ENCODE results near the gene TGFA. TPM values are rescaled to one million over a fixed set of nuclear protein-coding genes. Genes with fewer than 3 reads are reported as not detected.

The TGFA gene
- total and polyA plus RNA-seq, 8 donors = 0.33 to 15.6 (median 0.73) TPM

DNA sequence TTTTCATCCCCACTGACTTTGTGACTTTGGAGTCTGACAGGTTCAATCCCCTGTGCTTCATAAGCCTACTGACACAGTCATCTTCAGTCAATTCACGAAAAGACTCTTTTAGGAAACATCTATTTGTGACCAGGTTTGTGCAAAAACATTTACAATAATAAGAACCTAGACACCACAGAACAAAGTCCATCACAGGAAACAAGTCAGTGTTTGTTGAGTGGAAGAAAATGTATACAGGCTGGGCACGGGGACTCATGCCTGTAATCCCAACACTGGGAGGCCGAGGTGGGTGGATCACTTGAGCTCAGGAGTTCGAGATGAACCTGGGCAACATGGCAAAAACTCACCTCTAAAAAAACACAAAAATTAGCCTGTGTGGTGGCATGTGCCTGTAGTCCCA lies 49.7 kb downstream of the TGFA start:
- intact Hi-C loops (cut with DNase I) = no loop called here
- ATAC-seq (no peak), DNase-seq (no peak)
- Histone ChIP-seq H3K9me3 (no peaks in the 10 kb centered on the region), H3K27ac (no peak overlapping the region), H3K27me3 (peaks cover 0 to 10% of the 10 kb centered on the region in 2 donors), H3K36me3 (no peaks in the 10 kb centered on the region), H3K4me1 (no peaks in the 10 kb centered on the region), H3K4me3 (no peak overlapping the region)
- TF ChIP-seq, protein P1, sequence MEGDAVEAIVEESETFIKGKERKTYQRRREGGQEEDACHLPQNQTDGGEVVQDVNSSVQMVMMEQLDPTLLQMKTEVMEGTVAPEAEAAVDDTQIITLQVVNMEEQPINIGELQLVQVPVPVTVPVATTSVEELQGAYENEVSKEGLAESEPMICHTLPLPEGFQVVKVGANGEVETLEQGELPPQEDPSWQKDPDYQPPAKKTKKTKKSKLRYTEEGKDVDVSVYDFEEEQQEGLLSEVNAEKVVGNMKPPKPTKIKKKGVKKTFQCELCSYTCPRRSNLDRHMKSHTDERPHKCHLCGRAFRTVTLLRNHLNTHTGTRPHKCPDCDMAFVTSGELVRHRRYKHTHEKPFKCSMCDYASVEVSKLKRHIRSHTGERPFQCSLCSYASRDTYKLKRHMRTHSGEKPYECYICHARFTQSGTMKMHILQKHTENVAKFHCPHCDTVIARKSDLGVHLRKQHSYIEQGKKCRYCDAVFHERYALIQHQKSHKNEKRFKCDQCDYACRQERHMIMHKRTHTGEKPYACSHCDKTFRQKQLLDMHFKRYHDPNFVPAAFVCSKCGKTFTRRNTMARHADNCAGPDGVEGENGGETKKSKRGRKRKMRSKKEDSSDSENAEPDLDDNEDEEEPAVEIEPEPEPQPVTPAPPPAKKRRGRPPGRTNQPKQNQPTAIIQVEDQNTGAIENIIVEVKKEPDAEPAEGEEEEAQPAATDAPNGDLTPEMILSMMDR (IDR thresholded peaks at IDR 0.05) = no peak

DNA sequence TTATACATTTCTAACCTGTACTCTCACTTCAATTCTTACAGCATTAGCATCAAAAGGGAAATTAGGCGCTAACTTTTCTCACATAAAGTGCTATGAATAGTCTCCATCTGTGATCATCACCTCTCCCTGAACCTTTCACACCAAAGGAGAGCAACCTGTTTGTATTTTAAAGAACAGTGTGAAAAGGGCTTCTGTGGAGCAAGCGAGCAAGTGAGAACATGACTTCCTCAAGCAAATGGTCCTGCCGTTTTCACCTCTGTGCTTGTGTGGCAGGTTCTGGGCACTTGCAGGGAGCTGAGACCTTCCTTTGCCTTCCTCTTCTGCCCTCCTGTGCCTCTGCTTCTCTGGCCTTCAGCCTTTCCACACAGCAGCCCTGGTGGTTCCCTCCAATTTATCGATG lies 51.9 kb downstream of the TGFA start:
- DNase-seq (no peak), ATAC-seq (no peak)
- H3K4me3 ChIP-seq = no peak overlapping the region
- peaks cover 0 to 15% of the 10 kb centered on the region in 2 donors for H3K27me3 ChIP-seq
- TF ChIP-seq, protein P1 (IDR thresholded peaks at IDR 0.05) = no peak
- no peak overlapping the region for H3K27ac ChIP-seq
- H3K9me3 ChIP-seq = no peaks in the 10 kb centered on the region
- H3K4me1 ChIP-seq = no peaks in the 10 kb centered on the region
- H3K36me3 ChIP-seq = no peaks in the 10 kb centered on the region
- intact Hi-C loops (cut with DNase I) = no loop called here

DNA sequence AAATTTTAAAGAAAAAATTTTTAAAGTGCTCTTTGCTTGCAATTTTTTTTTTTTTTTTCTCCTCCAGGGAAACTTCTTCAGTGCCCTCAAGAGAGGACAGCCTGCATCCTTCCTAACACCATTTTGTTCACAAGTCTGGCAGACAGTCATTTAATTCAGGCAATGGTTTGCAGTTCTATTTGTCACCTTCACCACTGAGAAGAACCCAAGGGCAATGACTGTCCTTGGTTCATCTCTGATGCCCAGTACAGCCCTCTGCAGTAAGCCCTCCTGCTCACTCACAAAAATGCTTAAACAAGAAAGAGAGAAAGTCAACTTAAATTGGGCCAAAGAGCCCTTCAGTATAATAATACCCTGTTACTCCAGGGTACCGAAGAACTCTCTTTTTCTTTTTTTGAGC lies 52.4 kb downstream of the TGFA start:
- no peak for ATAC-seq

DNA sequence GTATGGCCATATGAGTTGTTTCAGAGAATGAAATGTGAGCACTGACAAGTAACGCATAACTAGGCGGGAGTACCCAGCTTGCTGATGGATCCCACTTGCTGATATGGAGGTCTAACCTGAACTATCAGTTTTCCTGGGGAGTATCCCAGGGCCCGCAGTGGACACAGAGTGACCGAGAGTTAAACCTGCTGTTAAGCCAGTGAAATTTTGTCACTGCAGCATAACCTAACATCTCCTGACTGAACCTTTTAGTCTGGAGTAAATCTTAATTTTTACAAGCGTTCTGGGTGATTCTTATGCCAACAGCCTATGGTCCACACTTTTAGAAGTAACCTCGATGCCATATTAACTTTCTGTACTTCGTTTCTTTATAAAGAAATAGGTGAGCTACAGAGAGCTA lies 54.4 kb downstream of the TGFA start:
- H3K27ac ChIP-seq = no peak overlapping the region
- H3K9me3 ChIP-seq = no peaks in the 10 kb centered on the region
- TF ChIP-seq, protein P1 (IDR thresholded peaks at IDR 0.05) = no peak
- H3K4me1 ChIP-seq = no peaks in the 10 kb centered on the region
- no peak for ATAC-seq
- intact Hi-C loops (cut with DNase I) = no loop called here
- no peak for DNase-seq
- no peaks in the 10 kb centered on the region for H3K36me3 ChIP-seq
- H3K4me3 ChIP-seq = no peak overlapping the region
- peaks cover 0 to 15% of the 10 kb centered on the region in 2 donors for H3K27me3 ChIP-seq

More for the DNA sequence above, 52.4 kb downstream of the TGFA start:
- no peak for DNase-seq
- Histone ChIP-seq H3K27ac (no peak overlapping the region), H3K27me3 (peaks cover 0 to 15% of the 10 kb centered on the region in 2 donors), H3K36me3 (no peaks in the 10 kb centered on the region), H3K9me3 (no peaks in the 10 kb centered on the region), H3K4me3 (no peak overlapping the region), H3K4me1 (no peaks in the 10 kb centered on the region)
- TF ChIP-seq, protein P1 (IDR thresholded peaks at IDR 0.05) = no peak
- intact Hi-C loops (cut with DNase I) = no loop called here

DNA sequence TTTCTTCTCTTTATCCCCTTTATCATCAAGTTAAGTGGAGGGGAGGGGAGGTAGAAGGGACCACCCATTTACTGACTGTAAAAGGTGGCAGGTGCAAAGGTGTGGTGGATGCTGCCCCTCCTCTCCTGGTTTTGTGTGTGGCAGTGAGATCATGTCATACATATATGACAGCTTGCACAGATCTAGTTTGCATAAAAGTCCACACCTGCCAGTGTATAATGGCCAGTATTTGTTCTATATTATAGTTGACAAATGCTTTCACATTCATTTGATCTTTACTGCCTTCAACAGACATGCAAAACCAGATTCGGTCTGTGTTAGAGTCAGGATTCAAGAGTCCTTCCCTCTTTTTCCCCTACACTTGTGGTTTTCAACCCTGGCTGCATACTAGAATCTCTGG lies 55.1 kb downstream of the TGFA start:
- TF ChIP-seq, protein P1 (IDR thresholded peaks at IDR 0.05) = no peak
- H3K4me1 ChIP-seq = no peaks in the 10 kb centered on the region
- H3K27ac ChIP-seq = no peak overlapping the region
- intact Hi-C loops (cut with DNase I) = no loop called here
- DNase-seq (no peak), ATAC-seq (no peak)
- H3K9me3 ChIP-seq = no peaks in the 10 kb centered on the region
- H3K36me3 ChIP-seq = no peaks in the 10 kb centered on the region
- H3K4me3 ChIP-seq = no peak overlapping the region
- H3K27me3 ChIP-seq = peaks cover 0 to 15% of the 10 kb centered on the region in 2 donors

All from left lung (tissue), 10 donors.